ENCODE measurements around the gene DBH.

DBH gene

GRCh38 chr9:133643978-133644760 is 8.0 kb downstream of the DBH start:
- no peak overlapping the region for H3K27ac ChIP-seq (replicated peaks; ENCODE audit: low read length)
- peaks cover 0 to 32% (median 0%) of the 10 kb centered on the region in 3 experiments for H3K27me3 ChIP-seq (ENCODE audit: control insufficient read depth in 3 of 3, insufficient read depth in 3 of 3, low read depth in 1 of 3, low read length in 3 of 3)
- no peaks in the 10 kb centered on the region for H3K36me3 ChIP-seq (replicated peaks in 1 of 2; ENCODE audit: control insufficient read depth in 2 of 2, insufficient read depth in 2 of 2, low read length in 2 of 2)
- H3K9ac ChIP-seq (ENCODE audit: low read depth, low read length, poor library complexity) = no peak overlapping the region
- H4K91ac ChIP-seq (ENCODE audit: low read depth, low read length, poor library complexity) = no peak overlapping the region
- H3K9me3 ChIP-seq (replicated peaks in 1 of 2; ENCODE audit: control insufficient read depth in 2 of 2, insufficient read depth in 1 of 2, low read depth in 1 of 2, low read length in 2 of 2) = no peaks in the 10 kb centered on the region
- no peak overlapping the region for H3K14ac ChIP-seq (ENCODE audit: low read length)
- WGBS, 2 donors (ENCODE audit: extremely low coverage in 2 of 2, insufficient read length in 2 of 2, insufficient replicate concordance in 1 of 2) = no CpG with 5 or more reads among the region's 23 CpGs
- H3K18ac ChIP-seq (ENCODE audit: low read length) = peak overlapping the region; percentile 27
- peak overlapping the region; percentile 61 for H2AK5ac ChIP-seq (ENCODE audit: low read depth, low read length)
- H2BK15ac ChIP-seq (ENCODE audit: low read length) = peak overlapping the region; percentile 60
- no peak overlapping the region for H2BK120ac ChIP-seq (ENCODE audit: low read depth, low read length)
- DNase-seq (ENCODE audit: low spot score) = no peak
- peaks cover 0 to 12% of the 10 kb centered on the region in 2 donors for H3K4me1 ChIP-seq (ENCODE audit: control insufficient read depth in 2 of 2, insufficient read depth in 1 of 2, low read depth in 1 of 2, low read length in 2 of 2)
- H3K4me2 ChIP-seq (ENCODE audit: insufficient read depth, low read length, poor library complexity, severe bottlenecking) = no peak overlapping the region
- H3K79me1 ChIP-seq (ENCODE audit: low read depth, low read length) = no peaks in the 10 kb centered on the region
- H3K4me3 ChIP-seq (ENCODE audit: low read length in 2 of 2) = no peak overlapping the region
- H4K8ac ChIP-seq (ENCODE audit: low read depth, low read length) = no peak overlapping the region
- H2AFZ ChIP-seq (ENCODE audit: low read length) = no peak overlapping the region
- H3K23ac ChIP-seq (ENCODE audit: low read depth, low read length, poor library complexity) = no peak overlapping the region
- H3K4ac ChIP-seq (ENCODE audit: low read length) = no peak overlapping the region
- H2BK5ac ChIP-seq (ENCODE audit: low read length) = peak overlapping the region; percentile 54
- H2BK12ac ChIP-seq (ENCODE audit: low read length) = peak overlapping the region; percentile 85

GRCh38 chr9:133645021-133645765 is 9.0 kb downstream of the DBH start:
- no peak overlapping the region for H4K8ac ChIP-seq (ENCODE audit: low read depth, low read length)
- H2BK12ac ChIP-seq (ENCODE audit: low read length) = no peak overlapping the region
- no peak overlapping the region for H3K23ac ChIP-seq (ENCODE audit: low read depth, low read length, poor library complexity)
- H3K4me2 ChIP-seq (ENCODE audit: insufficient read depth, low read length, poor library complexity, severe bottlenecking) = no peak overlapping the region
- H2BK15ac ChIP-seq (ENCODE audit: low read length) = no peak overlapping the region
- no CpG with 5 or more reads among the region's 10 CpGs for WGBS, 2 donors (ENCODE audit: extremely low coverage in 2 of 2, insufficient read length in 2 of 2, insufficient replicate concordance in 1 of 2)
- H3K79me1 ChIP-seq (ENCODE audit: low read depth, low read length) = no peaks in the 10 kb centered on the region
- DNase-seq (ENCODE audit: low spot score) = no peak
- no peak overlapping the region for H3K27ac ChIP-seq (replicated peaks; ENCODE audit: low read length)
- H2AK5ac ChIP-seq (ENCODE audit: low read depth, low read length) = no peak overlapping the region
- H3K4me1 ChIP-seq (ENCODE audit: control insufficient read depth in 2 of 2, insufficient read depth in 1 of 2, low read depth in 1 of 2, low read length in 2 of 2) = peaks cover 0 to 10% of the 10 kb centered on the region in 2 donors
- no peak overlapping the region for H2BK5ac ChIP-seq (ENCODE audit: low read length)
- H3K36me3 ChIP-seq (replicated peaks in 1 of 2; ENCODE audit: control insufficient read depth in 2 of 2, insufficient read depth in 2 of 2, low read length in 2 of 2) = no peaks in the 10 kb centered on the region
- H3K27me3 ChIP-seq (ENCODE audit: control insufficient read depth in 3 of 3, insufficient read depth in 3 of 3, low read depth in 1 of 3, low read length in 3 of 3) = peaks cover 0 to 34% (median 0%) of the 10 kb centered on the region in 3 experiments
- no peak overlapping the region for H3K18ac ChIP-seq (ENCODE audit: low read length)
- no peak overlapping the region for H3K14ac ChIP-seq (ENCODE audit: low read length)
- no peak overlapping the region for H2BK120ac ChIP-seq (ENCODE audit: low read depth, low read length)
- H3K9ac ChIP-seq (ENCODE audit: low read depth, low read length, poor library complexity) = no peak overlapping the region
- no peak overlapping the region for H3K4ac ChIP-seq (ENCODE audit: low read length)
- no peak overlapping the region for H3K4me3 ChIP-seq (ENCODE audit: low read length in 2 of 2)
- no peak overlapping the region for H4K91ac ChIP-seq (ENCODE audit: low read depth, low read length, poor library complexity)
- no peak overlapping the region for H2AFZ ChIP-seq (ENCODE audit: low read length)
- no peaks in the 10 kb centered on the region for H3K9me3 ChIP-seq (replicated peaks in 1 of 2; ENCODE audit: control insufficient read depth in 2 of 2, insufficient read depth in 1 of 2, low read depth in 1 of 2, low read length in 2 of 2)

GRCh38 chr9:133647148-133647547 is 11.0 kb downstream of the DBH start:
- H3K36me3 ChIP-seq (replicated peaks in 1 of 2; ENCODE audit: control insufficient read depth in 2 of 2, insufficient read depth in 2 of 2, low read length in 2 of 2) = no peaks in the 10 kb centered on the region

More at GRCh38 chr9:133647148-133647547, 11.0 kb downstream of the DBH start:
- Histone ChIP-seq H2BK12ac (ENCODE audit: low read length) (no peak overlapping the region), H2BK5ac (ENCODE audit: low read length) (no peak overlapping the region), H3K18ac (ENCODE audit: low read length) (peak overlapping the region; percentile 60), H3K4ac (ENCODE audit: low read length) (no peak overlapping the region), H3K79me1 (ENCODE audit: low read depth, low read length) (no peaks in the 10 kb centered on the region), H2AFZ (ENCODE audit: low read length) (no peak overlapping the region), H3K14ac (ENCODE audit: low read length) (no peak overlapping the region), H3K4me2 (ENCODE audit: insufficient read depth, low read length, poor library complexity, severe bottlenecking) (no peak overlapping the region), H3K27me3 (ENCODE audit: control insufficient read depth in 3 of 3, insufficient read depth in 3 of 3, low read depth in 1 of 3, low read length in 3 of 3) (peaks cover 0 to 35% (median 0%) of the 10 kb centered on the region in 3 experiments), H2BK15ac (ENCODE audit: low read length) (peak overlapping the region; percentile 45), H3K9me3 (replicated peaks in 1 of 2; ENCODE audit: control insufficient read depth in 2 of 2, insufficient read depth in 1 of 2, low read depth in 1 of 2, low read length in 2 of 2) (peaks cover 0 to 2% of the 10 kb centered on the region in 2 donors), H2BK120ac (ENCODE audit: low read depth, low read length) (no peak overlapping the region), H3K23ac (ENCODE audit: low read depth, low read length, poor library complexity) (no peak overlapping the region), H4K91ac (ENCODE audit: low read depth, low read length, poor library complexity) (no peak overlapping the region), H2AK5ac (ENCODE audit: low read depth, low read length) (peak overlapping the region; percentile 17), H4K8ac (ENCODE audit: low read depth, low read length) (no peak overlapping the region), H3K4me1 (ENCODE audit: control insufficient read depth in 2 of 2, insufficient read depth in 1 of 2, low read depth in 1 of 2, low read length in 2 of 2) (peaks cover 0 to 10% of the 10 kb centered on the region in 2 donors), H3K9ac (ENCODE audit: low read depth, low read length, poor library complexity) (no peak overlapping the region), H3K4me3 (ENCODE audit: low read length in 2 of 2) (no peak overlapping the region), H3K27ac (replicated peaks; ENCODE audit: low read length) (no peak overlapping the region)
- no CpG with 5 or more reads among the region's 7 CpGs for WGBS, 2 donors (ENCODE audit: extremely low coverage in 2 of 2, insufficient read length in 2 of 2, insufficient replicate concordance in 1 of 2)
- DNase-seq (ENCODE audit: low spot score) = no peak

Measured in neuronal stem cell (in vitro differentiated cells).